Activated CD8-positive, alpha-beta memory T cell treated with anti-CD3 and anti-CD28 coated beads, Interleukin-2, amount 10 ng/mL, durations not matched to agents 7 days and 5 days (primary cell): ENCODE measurements around the gene RGS1. TPM values are rescaled to one million over a fixed set of nuclear protein-coding genes. Genes with fewer than 3 reads are reported as not detected.

Experiments
- ATAC-seq: fragments of 150-1000 bp; cut with Tn5 transposase; one replicate; pipeline ENCODE4 v1.10.0; 2021; ENCODE audit warnings: moderate library complexity
- CTCF ChIA-PET: fragments of 350-600 bp; sonication (Branson Sonifier 250); formaldehyde crosslinking; loops from one replicate; lab custom pipeline; 2021; ENCODE audit warnings: antibody characterized with exemption; lab: Charles Lee
- DNase-seq: peaks from one replicate; pipeline ENCODE4 v3.0.0-alpha.2; 2020
- H3K27ac Mint-ChIP-seq: one replicate; pipeline ENCODE4 v1.8.0; 2021; ENCODE audit warnings: mild to moderate bottlenecking, mixed read lengths
- H3K27me3 Mint-ChIP-seq: one replicate; pipeline ENCODE4 v1.8.0; 2021; ENCODE audit warnings: mixed read lengths
- H3K36me3 Mint-ChIP-seq: one replicate; pipeline ENCODE4 v1.8.0; 2021; ENCODE audit warnings: mild to moderate bottlenecking, mixed read lengths
- H3K4me1 Mint-ChIP-seq: one replicate; pipeline ENCODE4 v1.8.0; 2021; ENCODE audit warnings: mixed read lengths
- H3K4me3 Mint-ChIP-seq: one replicate; pipeline ENCODE4 v1.8.0; 2021; ENCODE audit warnings: mild to moderate bottlenecking, moderate library complexity, mixed read lengths
- H3K9me3 Mint-ChIP-seq: one replicate; pipeline ENCODE4 v1.8.0; 2022; ENCODE audit warnings: low read depth, mixed read lengths
- total RNA-seq, 2 experiments: library from RNA; stranded (reverse); gene quantifications; one replicate each; pipeline ENCODE4 v1.2.3, GENCODE V29; 2021

Gene RGS1
- total RNA-seq, 2 experiments from 2014 or later, result 27.1 to 35.7 TPM

DNA sequence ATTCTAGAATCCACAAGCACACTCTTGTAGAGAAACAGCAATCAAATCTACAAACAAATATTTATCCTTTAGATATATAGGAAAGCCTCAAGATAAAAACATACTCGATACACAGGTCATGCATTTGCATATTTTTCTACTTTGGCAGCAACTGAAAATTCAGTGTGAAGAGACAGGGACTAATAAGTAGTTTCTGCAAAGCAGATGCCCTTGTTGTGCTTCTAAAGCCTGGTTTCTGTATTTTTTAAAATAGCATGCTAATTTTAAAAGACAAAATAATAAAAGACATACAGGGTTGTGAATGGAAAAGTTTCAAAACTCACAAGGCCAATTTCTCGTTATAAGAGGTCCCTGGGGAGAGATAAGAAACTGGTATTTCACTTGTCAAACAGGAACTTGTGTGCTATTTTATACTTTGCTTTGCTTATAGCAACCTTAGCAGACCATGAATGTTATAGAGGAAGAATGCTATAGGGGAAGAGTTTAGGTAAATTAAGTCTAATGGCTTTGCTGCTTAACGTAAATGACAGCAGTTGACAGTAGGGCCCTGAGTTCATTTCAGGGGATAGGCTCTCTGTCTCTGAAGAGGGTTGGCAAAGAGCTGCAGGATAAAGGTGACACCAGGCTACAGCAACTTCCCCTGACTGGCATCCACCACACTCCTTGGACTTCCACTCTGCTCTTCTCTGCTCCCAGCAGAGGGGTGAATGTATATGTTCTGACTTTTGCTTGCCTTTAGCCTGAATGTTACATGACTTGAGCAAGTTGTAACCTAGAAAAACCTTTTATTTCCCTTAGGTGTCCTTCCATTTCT lies 51.0 kb downstream of the RGS1 start:
- Mint-ChIP-seq H3K4me1 (no peaks in the 10 kb centered on the region), H3K4me3 (no peak overlapping the region), H3K27ac (no peak overlapping the region), H3K27me3 (peaks cover 5% of the 10 kb centered on the region), H3K36me3 (no peaks in the 10 kb centered on the region), H3K9me3 (no peaks in the 10 kb centered on the region)
- no peak for ATAC-seq
- DNase-seq, result no peak
- CTCF ChIA-PET, result interaction anchor here (0.8 kb wide), 1 partner anchor 16 kb away, joined by 3 read pairs; no protein-coding TSS in a partner anchor

DNA sequence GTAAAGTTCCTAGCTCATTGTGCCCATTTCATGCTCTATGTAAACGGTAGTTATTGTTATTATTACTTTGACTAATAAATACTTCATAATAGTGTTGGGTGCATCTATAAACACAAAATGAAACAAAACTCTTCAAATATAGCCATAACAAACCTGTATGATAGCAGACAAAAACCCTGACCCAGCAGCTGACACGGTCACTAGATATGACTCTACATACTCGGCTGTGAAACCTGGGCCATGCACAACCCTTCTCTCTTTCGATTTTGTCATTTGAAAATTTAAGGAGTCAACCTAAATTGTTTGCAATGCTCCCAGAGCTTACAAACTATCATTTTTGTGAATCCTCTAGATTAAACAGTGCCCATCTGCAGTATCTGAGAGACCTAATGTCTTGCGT lies 52.3 kb downstream of the RGS1 start:
- Mint-ChIP-seq H3K9me3 (no peaks in the 10 kb centered on the region), H3K4me3 (no peak overlapping the region), H3K36me3 (no peaks in the 10 kb centered on the region), H3K4me1 (no peaks in the 10 kb centered on the region), H3K27ac (no peak overlapping the region), H3K27me3 (peaks cover 7% of the 10 kb centered on the region)
- CTCF ChIA-PET, result interaction anchor here (0.9 kb wide), 1 partner anchor 155 kb away, joined by 3 read pairs; no protein-coding TSS in a partner anchor
- no peak for DNase-seq
- no peak for ATAC-seq

DNA sequence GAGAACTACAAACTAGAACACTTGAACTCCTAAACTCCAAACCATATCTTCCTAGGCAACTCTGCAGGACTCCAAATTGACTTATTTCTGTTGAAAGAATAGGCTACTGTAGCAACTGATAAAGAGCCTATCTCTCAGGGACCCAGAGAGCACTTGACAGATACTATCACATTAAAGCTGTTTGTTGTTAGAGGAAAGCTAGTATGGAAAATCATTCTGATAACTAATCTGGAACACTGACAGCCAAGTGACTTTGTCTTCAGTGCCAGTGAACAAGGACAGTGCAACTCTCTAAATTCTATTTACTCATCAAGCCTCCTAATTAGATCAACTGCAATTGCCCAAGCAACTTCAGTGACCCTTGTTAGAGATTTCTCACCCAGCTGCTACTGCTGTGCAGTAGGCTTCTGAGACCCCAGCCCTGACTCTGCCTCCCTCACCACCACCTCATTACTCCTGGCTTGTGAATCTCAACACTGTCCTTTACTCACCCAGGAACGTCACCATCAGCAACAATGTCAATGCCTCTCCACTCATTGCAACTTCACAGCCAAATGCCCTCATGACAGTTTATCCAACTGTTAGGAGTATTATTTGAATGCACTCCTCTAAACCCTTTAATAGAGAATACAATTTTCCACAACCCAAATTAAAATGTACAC lies 53.0 kb downstream of the RGS1 start:
- Mint-ChIP-seq H3K27me3 (peaks cover 13% of the 10 kb centered on the region), H3K4me1 (no peaks in the 10 kb centered on the region), H3K9me3 (no peaks in the 10 kb centered on the region), H3K4me3 (no peak overlapping the region), H3K36me3 (no peaks in the 10 kb centered on the region), H3K27ac (no peak overlapping the region)
- ATAC-seq (no peak), DNase-seq (no peak)
- CTCF ChIA-PET, result interaction anchor here (0.9 kb wide), 1 partner anchor 156 kb away, joined by 3 read pairs; no protein-coding TSS in a partner anchor

DNA sequence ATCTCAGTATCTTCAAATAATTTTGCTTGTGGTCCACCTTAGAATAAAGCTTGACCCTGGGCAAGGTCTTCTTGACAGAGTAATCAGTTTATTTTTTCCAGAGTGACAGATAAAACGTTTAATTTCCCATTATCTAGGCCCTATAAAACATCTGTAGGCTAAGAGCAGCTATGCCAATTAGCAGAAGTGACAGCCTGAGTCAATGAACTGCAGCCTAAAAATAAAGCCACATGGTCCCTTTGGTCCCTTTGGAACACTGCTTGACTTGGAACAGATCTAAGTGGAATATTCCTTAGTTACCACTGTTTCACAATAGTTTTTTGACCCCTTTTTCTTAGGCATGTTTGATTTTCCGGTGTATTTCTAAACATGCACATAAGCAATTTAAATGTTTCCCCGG lies 54.0 kb downstream of the RGS1 start:
- Mint-ChIP-seq H3K27ac (no peak overlapping the region), H3K9me3 (no peaks in the 10 kb centered on the region), H3K4me1 (no peaks in the 10 kb centered on the region), H3K27me3 (peaks cover 13% of the 10 kb centered on the region), H3K36me3 (no peaks in the 10 kb centered on the region), H3K4me3 (no peak overlapping the region)
- CTCF ChIA-PET, result no interaction called here
- no peak for DNase-seq
- no peak for ATAC-seq

Other genes starting within 250 kb of the RGS1 start
- under 1 TPM; 0.12 to 0.37 TPM for gene RGS13, start 60.4 kb downstream of the RGS1 start, total RNA-seq
- 10 to 100 TPM in 1 of 2 experiments, 1 to 10 TPM in 1; 9.7 to 10.6 TPM for gene RGS2, start 233.3 kb downstream of the RGS1 start, total RNA-seq